Stomach (tissue), 4 donors: ENCODE results near the gene B4GALNT1.

Source experiments
- EP300 ChIP-seq: sonication (generic); formaldehyde crosslinking; IDR thresholded peaks from one replicate; pipeline ENCODE4 v1.6.1; 2017; ENCODE audit warnings: antibody characterized with exemption
- TF ChIP-seq, protein P1 (sequence below), 7 experiments: fragments of 450-650 bp in 4 of 7; fragments of 200-600 bp in 3 of 7; sonication (generic) in 3 of 7; IDR thresholded peaks; one replicate each; pipeline ENCODE4 v1.5.1; 2016 to 2019; ENCODE audit warnings: antibody characterized with exemption in 7 of 7, control low read depth in 2 of 7, mild to moderate bottlenecking in 1 of 7

DNA sequence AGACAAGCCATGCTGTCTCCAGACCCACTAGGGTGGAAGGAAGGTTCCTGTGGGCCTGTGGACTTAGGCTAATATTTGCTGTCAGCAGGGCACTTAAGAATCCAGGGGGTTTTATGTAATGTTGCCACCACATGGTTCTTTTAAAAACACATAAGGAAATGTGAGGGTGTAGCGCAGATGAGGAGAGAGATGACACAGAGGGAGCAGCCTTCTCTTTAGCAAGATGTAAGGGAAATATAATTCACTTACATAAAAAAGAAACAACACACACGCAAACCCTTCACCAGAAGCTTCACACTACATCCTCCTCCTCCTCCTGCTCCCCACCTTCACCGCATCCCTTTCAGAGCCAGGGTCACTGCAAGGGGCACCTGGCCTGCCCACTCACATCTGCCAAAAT lies 46.9 kb downstream of the B4GALNT1 start:
- TF ChIP-seq, protein P1, sequence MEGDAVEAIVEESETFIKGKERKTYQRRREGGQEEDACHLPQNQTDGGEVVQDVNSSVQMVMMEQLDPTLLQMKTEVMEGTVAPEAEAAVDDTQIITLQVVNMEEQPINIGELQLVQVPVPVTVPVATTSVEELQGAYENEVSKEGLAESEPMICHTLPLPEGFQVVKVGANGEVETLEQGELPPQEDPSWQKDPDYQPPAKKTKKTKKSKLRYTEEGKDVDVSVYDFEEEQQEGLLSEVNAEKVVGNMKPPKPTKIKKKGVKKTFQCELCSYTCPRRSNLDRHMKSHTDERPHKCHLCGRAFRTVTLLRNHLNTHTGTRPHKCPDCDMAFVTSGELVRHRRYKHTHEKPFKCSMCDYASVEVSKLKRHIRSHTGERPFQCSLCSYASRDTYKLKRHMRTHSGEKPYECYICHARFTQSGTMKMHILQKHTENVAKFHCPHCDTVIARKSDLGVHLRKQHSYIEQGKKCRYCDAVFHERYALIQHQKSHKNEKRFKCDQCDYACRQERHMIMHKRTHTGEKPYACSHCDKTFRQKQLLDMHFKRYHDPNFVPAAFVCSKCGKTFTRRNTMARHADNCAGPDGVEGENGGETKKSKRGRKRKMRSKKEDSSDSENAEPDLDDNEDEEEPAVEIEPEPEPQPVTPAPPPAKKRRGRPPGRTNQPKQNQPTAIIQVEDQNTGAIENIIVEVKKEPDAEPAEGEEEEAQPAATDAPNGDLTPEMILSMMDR (IDR thresholded peaks at IDR 0.05) = no peak
- no peak for TF ChIP-seq EP300
